Transverse colon (tissue), 4 donors: ENCODE data around the gene KSR1. TPM values are rescaled to one million over a fixed set of nuclear protein-coding genes. Genes with fewer than 3 reads are reported as not detected.
A peak's percentile ranks its signal among the peaks of the same experiment; 100 is the strongest.
"Not testable (repeated sequence)": the region's sequence is repeated elsewhere in the genome, so short reads cannot be mapped to it uniquely, and the experiment has no call there.

Experiments used
- DNase-seq: peaks from one replicate; pipeline ENCODE4 v3.0.0-alpha.2; 2019
- H3K27ac ChIP-seq, 4 donors: fragments of 200-600 bp; sonication (generic); 2 replicates each; pipeline ENCODE4 v1.5.1; 2016 to 2018; ENCODE audit warnings: inconsistent platforms in 4 of 4
- H3K27me3 ChIP-seq: fragments of 200-600 bp; sonication (generic); 2 replicates; pipeline ENCODE4 v1.5.1; 2017; ENCODE audit warnings: inconsistent platforms
- H3K36me3 ChIP-seq, 4 donors: fragments of 200-600 bp; sonication (generic); 2 replicates each; pipeline ENCODE4 v1.5.1; 2017 to 2019; ENCODE audit warnings: inconsistent platforms in 4 of 4
- H3K4me1 ChIP-seq, 4 donors: fragments of 200-600 bp; sonication (generic); 2 replicates each; pipeline ENCODE4 v1.5.1; 2017 to 2020; ENCODE audit warnings: inconsistent platforms in 4 of 4
- H3K4me3 ChIP-seq, 4 donors: fragments of 200-600 bp; sonication (generic); 1 replicate in 1 of 4; 2 replicates in 3 of 4; pipeline versions ENCODE4 v1.5.1 to v1.6.1; 2017 to 2019; ENCODE audit warnings: inconsistent platforms in 4 of 4
- H3K9me3 ChIP-seq, 2 donors: fragments of 200-600 bp; sonication (generic); 2 replicates each; pipeline ENCODE4 v1.5.1; 2017 to 2019; ENCODE audit warnings: inconsistent platforms in 2 of 2
- EP300 ChIP-seq: sonication (generic); formaldehyde crosslinking; IDR thresholded peaks from one replicate; pipeline ENCODE4 v1.6.1; 2017; ENCODE audit warnings: antibody characterized with exemption, low read depth
- POLR2A ChIP-seq: fragments of 450-650 bp; IDR thresholded peaks from one replicate; pipeline ENCODE4 v1.6.1; 2016; ENCODE audit warnings: antibody characterized with exemption, mild to moderate bottlenecking, moderate library complexity
- POLR2AphosphoS5 ChIP-seq, 3 donors: sonication (generic); formaldehyde crosslinking; IDR thresholded peaks; one replicate each; pipeline ENCODE4 v1.6.1; 2016; ENCODE audit warnings: antibody characterized with exemption in 3 of 3
- WGBS, 2 donors: methylation state at CpG; one replicate each; pipeline ENCODE4 v1.1.5; 2018; ENCODE audit warnings: low coverage in 1 of 2; 5-methylcytosine and 5-hydroxymethylcytosine counted together
- in situ Hi-C, 4 donors: fragments of 200-750 bp; cut with MboI; loops; one replicate each; pipeline versions ENCODE4 v1.15.0 to v1.15.1; 2017; ENCODE audit warnings: low sequenced_read_pairs in 3 of 4, low pct_ligation_motif_present in 1 of 4, low pct_unique_long_range_greater_than_20kb in 1 of 4
- intact Hi-C: fragments of 100-400 bp; cut with DNase I; formaldehyde crosslinking; loops from one replicate; pipeline ENCODE4 v1.15.1; 2023; ENCODE audit warnings: low total_unique reads
- total RNA-seq, 4 donors: library from RNA; depleted of rRNA; stranded (reverse); fragments of >200 nt; gene quantifications; one replicate each; pipeline ENCODE4 v1.1.0, GENCODE V29; 2016
- TF ChIP-seq, protein P1 (sequence below), 5 experiments: fragments of 200-600 bp in 3 of 5; fragments of 450-650 bp in 2 of 5; sonication (generic) in 3 of 5; IDR thresholded peaks; 1 replicate in 2 of 5; 2 replicates in 3 of 5; pipeline ENCODE4 v1.5.1; 2016 to 2017; ENCODE audit warnings: antibody characterized with exemption in 5 of 5, inconsistent platforms in 3 of 5, mild to moderate bottlenecking in 2 of 5, moderate library complexity in 1 of 5

The KSR1 gene
- total RNA-seq, 4 donors from 2014 or later = 8.2 to 55.7 (median 30.9) TPM

DNA sequence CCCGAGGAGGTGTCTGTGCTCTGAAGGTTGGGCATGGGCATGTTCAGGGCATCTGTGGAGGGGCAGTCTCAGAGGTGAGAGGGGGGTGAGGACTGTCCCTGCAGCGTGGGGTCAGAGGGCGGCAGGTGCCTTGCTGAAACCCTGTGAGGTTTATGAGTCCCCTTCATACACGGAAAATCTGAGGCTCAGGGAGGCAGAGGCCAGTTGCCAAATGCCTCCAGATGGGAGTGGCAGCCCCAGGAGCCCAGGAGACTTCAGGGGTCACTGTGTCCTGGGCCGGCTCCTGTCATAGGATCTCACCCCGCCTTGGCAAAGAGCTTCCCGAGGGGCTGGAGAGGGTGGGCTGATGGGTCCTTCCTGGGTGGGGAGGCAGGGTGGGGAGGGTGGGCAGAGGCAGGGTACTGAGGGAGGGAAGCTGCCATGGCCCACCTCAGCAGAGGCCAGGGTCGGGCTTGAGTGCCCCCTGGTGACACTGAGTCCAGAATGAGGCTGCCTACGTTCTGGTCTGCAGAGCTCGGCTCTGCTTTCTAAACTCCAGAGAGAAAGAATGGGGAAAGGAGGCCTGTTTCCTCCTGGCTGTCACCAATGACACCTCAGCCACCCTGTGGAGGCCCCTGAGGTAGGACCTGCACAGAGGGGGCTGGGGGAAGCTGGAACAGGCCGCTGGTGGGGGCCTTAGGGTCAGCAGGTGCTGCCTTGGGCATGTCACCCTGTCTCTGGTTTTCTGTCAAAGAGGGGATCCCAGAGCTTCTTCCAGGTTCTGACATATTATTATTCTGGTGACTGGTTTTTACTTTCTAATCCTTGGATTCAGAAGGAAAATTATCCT is 175.9 kb downstream of the KSR1 start:
- DNase-seq = peak; percentile 44
- TF ChIP-seq POLR2AphosphoS5 (IDR thresholded peaks at IDR 0.05) (no peak), POLR2A (no peak), EP300 (no peak)
- TF ChIP-seq, protein P1, sequence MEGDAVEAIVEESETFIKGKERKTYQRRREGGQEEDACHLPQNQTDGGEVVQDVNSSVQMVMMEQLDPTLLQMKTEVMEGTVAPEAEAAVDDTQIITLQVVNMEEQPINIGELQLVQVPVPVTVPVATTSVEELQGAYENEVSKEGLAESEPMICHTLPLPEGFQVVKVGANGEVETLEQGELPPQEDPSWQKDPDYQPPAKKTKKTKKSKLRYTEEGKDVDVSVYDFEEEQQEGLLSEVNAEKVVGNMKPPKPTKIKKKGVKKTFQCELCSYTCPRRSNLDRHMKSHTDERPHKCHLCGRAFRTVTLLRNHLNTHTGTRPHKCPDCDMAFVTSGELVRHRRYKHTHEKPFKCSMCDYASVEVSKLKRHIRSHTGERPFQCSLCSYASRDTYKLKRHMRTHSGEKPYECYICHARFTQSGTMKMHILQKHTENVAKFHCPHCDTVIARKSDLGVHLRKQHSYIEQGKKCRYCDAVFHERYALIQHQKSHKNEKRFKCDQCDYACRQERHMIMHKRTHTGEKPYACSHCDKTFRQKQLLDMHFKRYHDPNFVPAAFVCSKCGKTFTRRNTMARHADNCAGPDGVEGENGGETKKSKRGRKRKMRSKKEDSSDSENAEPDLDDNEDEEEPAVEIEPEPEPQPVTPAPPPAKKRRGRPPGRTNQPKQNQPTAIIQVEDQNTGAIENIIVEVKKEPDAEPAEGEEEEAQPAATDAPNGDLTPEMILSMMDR (IDR thresholded peaks at IDR 0.05) = no peak
- Histone ChIP-seq H3K36me3 (no peaks in the 10 kb centered on the region), H3K9me3 (no peaks in the 10 kb centered on the region), H3K27ac (peak overlapping the region; percentile 87 to 93 (median 89)), H3K27me3 (no peaks in the 10 kb centered on the region), H3K4me1 (peaks cover 25 to 56% (median 51%) of the 10 kb centered on the region in 4 donors), H3K4me3 (peak overlapping the region in 3 of 4 donors; percentile 40 to 58 (median 51))
- intact Hi-C loops = no loop called here
- in situ Hi-C loops = loop anchor here in 1 of 4 donors (25.0 kb wide), 1 partner anchor 120 kb away; no protein-coding TSS in a partner anchor
- 36% methylated on average over 10 of the region's 11 CpGs; no CpG with 5 or more reads in 1 of the 2 donors for WGBS, 2 donors

DNA sequence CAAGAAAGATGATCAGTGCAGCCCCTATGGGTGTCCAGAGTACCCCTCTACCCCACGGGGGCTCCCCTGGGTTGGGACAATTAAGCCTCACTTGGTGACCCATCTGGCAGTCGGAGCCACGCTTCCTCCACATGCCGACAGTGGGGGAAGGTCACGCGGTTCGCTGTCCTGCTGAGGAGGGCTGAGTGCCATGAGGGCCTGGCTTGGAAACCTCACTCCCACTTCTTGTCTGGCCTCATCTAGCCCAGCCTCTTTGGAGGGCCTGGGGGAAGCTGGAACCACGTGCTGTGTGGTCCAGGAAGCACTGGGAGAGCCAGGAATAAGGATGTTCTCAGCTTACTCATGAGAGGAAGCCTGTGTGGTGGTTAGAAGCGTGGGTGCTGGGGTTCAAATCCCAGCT is 176.5 kb downstream of the KSR1 start:
- intact Hi-C loops, H3K36me3 ChIP-seq, H3K9me3 ChIP-seq, H3K27me3 ChIP-seq: not testable (repeated sequence)
- in situ Hi-C loops = loop anchor here in 1 of 4 donors (25.0 kb wide), 1 partner anchor 120 kb away; no protein-coding TSS in a partner anchor
- Histone ChIP-seq H3K4me3 (peak overlapping the region in 3 of 4 donors; percentile 40 to 58 (median 51)), H3K4me1 (peaks cover 31 to 63% (median 54%) of the 10 kb centered on the region in 4 donors), H3K27ac (peak overlapping the region; percentile 87 to 93 (median 89))
- DNase-seq = peak; percentile 65
- 28 to 60% methylated on average over 1 to 9 of the region's 9 CpGs for WGBS, 2 donors
- peak; percentile 16 to 39 (median 24) for TF ChIP-seq POLR2AphosphoS5 (IDR thresholded peaks at IDR 0.05)

- H3K27ac ChIP-seq = peak overlapping the region; percentile 87 to 93 (median 89)
- H3K27me3 ChIP-seq = no peaks in the 10 kb centered on the region
- H3K9me3 ChIP-seq = no peaks in the 10 kb centered on the region
- WGBS, 2 donors = 14 to 39% methylated on average over 2 to 13 of the region's 14 CpGs
- TF ChIP-seq, protein P1 (IDR thresholded peaks at IDR 0.05) = no peak
- peak in 1 of 3 donors; percentile 19 for TF ChIP-seq POLR2AphosphoS5 (IDR thresholded peaks at IDR 0.05)
- peak overlapping the region in 2 of 4 donors; percentile 51 to 58 for H3K4me3 ChIP-seq
- peak; percentile 41 for DNase-seq
- in situ Hi-C loops = loop anchor here in 1 of 4 donors (25.0 kb wide), 1 partner anchor 121 kb away; no protein-coding TSS in a partner anchor
- H3K4me1 ChIP-seq = peaks cover 32 to 65% (median 55%) of the 10 kb centered on the region in 4 donors
- intact Hi-C loops = no loop called here
- no peaks in the 10 kb centered on the region for H3K36me3 ChIP-seq
These were observed 177.2 kb downstream of the KSR1 start for GRCh38 chr17:27633312-27634025.

- Histone ChIP-seq H3K4me3 (no peak overlapping the region), H3K27me3 (no peaks in the 10 kb centered on the region), H3K36me3 (no peaks in the 10 kb centered on the region), H3K27ac (peak overlapping the region; percentile 87 to 93 (median 89)), H3K9me3 (no peaks in the 10 kb centered on the region), H3K4me1 (peaks cover 32 to 69% (median 57%) of the 10 kb centered on the region in 4 donors)
- in situ Hi-C loops (loop anchor here in 1 of 4 donors (25.0 kb wide), 1 partner anchor 122 kb away; no protein-coding TSS in a partner anchor), intact Hi-C loops (no loop called here)
- WGBS, 2 donors = 89% methylated on average over 1 of the region's 1 CpG; no CpG with 5 or more reads in 1 of the 2 donors
- TF ChIP-seq POLR2AphosphoS5 (IDR thresholded peaks at IDR 0.05) (no peak), POLR2A (no peak), EP300 (no peak)
- TF ChIP-seq, protein P1 (IDR thresholded peaks at IDR 0.05) = no peak
- no peak for DNase-seq
These were observed 177.7 kb downstream of the KSR1 start for GRCh38 chr17:27634026-27634335.
